ENCODE results near the gene KIF7.
A peak's percentile ranks its signal among the peaks of the same experiment; 100 is the strongest.

KIF7 gene

GRCh38 chr15:89648106-89649012 lies 6.9 kb downstream of the KIF7 start:
- peaks cover 19% of the 10 kb centered on the region for H3K27me3 Mint-ChIP-seq

GRCh38 chr15:89647191-89647851 lies 7.9 kb downstream of the KIF7 start:
- Mint-ChIP-seq H3K27ac (peak overlapping the region; percentile 37), H3K36me3 (ENCODE audit: low read depth) (no peaks in the 10 kb centered on the region), H3K4me1 (ENCODE audit: low read depth) (peaks cover 5% of the 10 kb centered on the region), H3K27me3 (peaks cover 11% of the 10 kb centered on the region), H3K4me3 (peak overlapping the region; percentile 41), H3K9me3 (no peaks in the 10 kb centered on the region)
- intact Hi-C loops (cut with micrococcal nuclease) = loop anchor here (5.0 kb wide), 1 partner anchor 240 kb away; no protein-coding TSS in a partner anchor

More at GRCh38 chr15:89648106-89649012, 6.9 kb downstream of the KIF7 start:
- Mint-ChIP-seq H3K4me3 (no peak overlapping the region), H3K9me3 (no peaks in the 10 kb centered on the region), H3K4me1 (ENCODE audit: low read depth) (peaks cover 5% of the 10 kb centered on the region), H3K27ac (no peak overlapping the region), H3K36me3 (ENCODE audit: low read depth) (no peaks in the 10 kb centered on the region)
- intact Hi-C loops (cut with micrococcal nuclease) = loop anchor here (5.0 kb wide), 1 partner anchor 239 kb away; no protein-coding TSS in a partner anchor

DNA sequence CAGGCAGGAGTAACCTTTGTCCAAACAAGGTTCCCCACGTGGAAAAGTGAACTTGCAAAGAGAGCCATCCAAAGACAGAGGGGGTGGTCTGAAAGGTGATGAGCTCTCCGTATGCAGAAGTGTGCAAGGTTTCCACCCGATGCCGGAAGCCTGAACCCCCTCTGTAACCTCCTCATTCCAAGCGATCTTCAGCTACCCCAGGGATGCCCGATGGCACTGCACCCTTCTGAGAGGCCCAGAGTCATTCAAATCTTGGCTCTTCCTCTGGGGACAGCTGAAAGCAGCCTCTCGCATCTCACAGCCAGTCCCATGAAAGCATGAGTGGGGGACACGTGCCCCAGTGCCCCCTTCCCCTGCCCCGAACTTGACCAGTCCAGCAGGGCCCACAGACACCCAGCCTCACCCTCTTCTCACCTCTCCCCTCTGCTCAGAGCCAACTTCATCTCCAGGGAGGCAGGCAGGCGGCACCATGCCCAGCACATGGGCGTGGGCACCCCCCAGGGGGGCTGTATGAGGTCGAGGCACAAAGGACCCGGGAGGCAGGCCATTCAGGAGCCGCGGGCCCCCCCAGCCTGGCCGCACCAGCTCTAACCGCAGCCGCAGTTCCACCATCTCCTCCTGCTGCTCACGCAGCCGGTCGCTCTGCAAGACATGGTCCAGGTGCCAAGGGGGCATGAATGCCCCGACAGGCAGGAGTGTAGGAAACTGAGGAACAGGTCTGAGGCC lies 8.7 kb downstream of the KIF7 start:
- intact Hi-C loops (cut with micrococcal nuclease) = loop anchor here (5.0 kb wide), 1 partner anchor 241 kb away; no protein-coding TSS in a partner anchor
- Mint-ChIP-seq H3K27me3 (peaks cover 9% of the 10 kb centered on the region), H3K27ac (no peak overlapping the region), H3K9me3 (no peaks in the 10 kb centered on the region), H3K4me1 (ENCODE audit: low read depth) (peaks cover 5% of the 10 kb centered on the region), H3K4me3 (no peak overlapping the region), H3K36me3 (ENCODE audit: low read depth) (no peaks in the 10 kb centered on the region)

- Mint-ChIP-seq H3K9me3 (no peaks in the 10 kb centered on the region), H3K27me3 (peaks cover 9% of the 10 kb centered on the region), H3K27ac (no peak overlapping the region), H3K4me1 (ENCODE audit: low read depth) (peaks cover 5% of the 10 kb centered on the region), H3K36me3 (ENCODE audit: low read depth) (no peaks in the 10 kb centered on the region), H3K4me3 (no peak overlapping the region)
- intact Hi-C loops (cut with micrococcal nuclease) = loop anchor here (5.0 kb wide), 1 partner anchor 242 kb away; no protein-coding TSS in a partner anchor
Measured at GRCh38 chr15:89645680-89646079, 9.6 kb downstream of the KIF7 start.

- H3K9me3 Mint-ChIP-seq = no peaks in the 10 kb centered on the region
- peaks cover 2% of the 10 kb centered on the region for H3K4me1 Mint-ChIP-seq (ENCODE audit: low read depth)
- H3K36me3 Mint-ChIP-seq (ENCODE audit: low read depth) = no peaks in the 10 kb centered on the region
- H3K27ac Mint-ChIP-seq = no peak overlapping the region
- H3K4me3 Mint-ChIP-seq = no peak overlapping the region
- peaks cover 3% of the 10 kb centered on the region for H3K27me3 Mint-ChIP-seq
- intact Hi-C loops (cut with micrococcal nuclease) = no loop called here
Measured at GRCh38 chr15:89642106-89642505, 13.2 kb downstream of the KIF7 start.

GRCh38 chr15:89641053-89641452 lies 14.2 kb downstream of the KIF7 start:
- H3K27ac Mint-ChIP-seq = no peak overlapping the region
- no peaks in the 10 kb centered on the region for H3K27me3 Mint-ChIP-seq
- no peaks in the 10 kb centered on the region for H3K4me1 Mint-ChIP-seq (ENCODE audit: low read depth)
- intact Hi-C loops (cut with micrococcal nuclease) = no loop called here
- no peak overlapping the region for H3K4me3 Mint-ChIP-seq
- H3K36me3 Mint-ChIP-seq (ENCODE audit: low read depth) = no peaks in the 10 kb centered on the region
- H3K9me3 Mint-ChIP-seq = peaks cover under 1% of the 10 kb centered on the region

GRCh38 chr15:89640245-89640644 lies 15.0 kb downstream of the KIF7 start:
- Mint-ChIP-seq H3K4me3 (no peak overlapping the region), H3K27ac (no peak overlapping the region), H3K4me1 (ENCODE audit: low read depth) (no peaks in the 10 kb centered on the region), H3K36me3 (ENCODE audit: low read depth) (no peaks in the 10 kb centered on the region), H3K9me3 (peaks cover 8% of the 10 kb centered on the region), H3K27me3 (no peaks in the 10 kb centered on the region)
- intact Hi-C loops (cut with micrococcal nuclease) = no loop called here

GRCh38 chr15:89633585-89633984 lies 21.7 kb downstream of the KIF7 start:
- intact Hi-C loops (cut with micrococcal nuclease) = no loop called here
- Mint-ChIP-seq H3K4me1 (ENCODE audit: low read depth) (peaks cover 4% of the 10 kb centered on the region), H3K36me3 (ENCODE audit: low read depth) (peaks cover 26% of the 10 kb centered on the region), H3K4me3 (no peak overlapping the region), H3K27ac (no peak overlapping the region), H3K27me3 (no peaks in the 10 kb centered on the region), H3K9me3 (peaks cover 43% of the 10 kb centered on the region)

DNA sequence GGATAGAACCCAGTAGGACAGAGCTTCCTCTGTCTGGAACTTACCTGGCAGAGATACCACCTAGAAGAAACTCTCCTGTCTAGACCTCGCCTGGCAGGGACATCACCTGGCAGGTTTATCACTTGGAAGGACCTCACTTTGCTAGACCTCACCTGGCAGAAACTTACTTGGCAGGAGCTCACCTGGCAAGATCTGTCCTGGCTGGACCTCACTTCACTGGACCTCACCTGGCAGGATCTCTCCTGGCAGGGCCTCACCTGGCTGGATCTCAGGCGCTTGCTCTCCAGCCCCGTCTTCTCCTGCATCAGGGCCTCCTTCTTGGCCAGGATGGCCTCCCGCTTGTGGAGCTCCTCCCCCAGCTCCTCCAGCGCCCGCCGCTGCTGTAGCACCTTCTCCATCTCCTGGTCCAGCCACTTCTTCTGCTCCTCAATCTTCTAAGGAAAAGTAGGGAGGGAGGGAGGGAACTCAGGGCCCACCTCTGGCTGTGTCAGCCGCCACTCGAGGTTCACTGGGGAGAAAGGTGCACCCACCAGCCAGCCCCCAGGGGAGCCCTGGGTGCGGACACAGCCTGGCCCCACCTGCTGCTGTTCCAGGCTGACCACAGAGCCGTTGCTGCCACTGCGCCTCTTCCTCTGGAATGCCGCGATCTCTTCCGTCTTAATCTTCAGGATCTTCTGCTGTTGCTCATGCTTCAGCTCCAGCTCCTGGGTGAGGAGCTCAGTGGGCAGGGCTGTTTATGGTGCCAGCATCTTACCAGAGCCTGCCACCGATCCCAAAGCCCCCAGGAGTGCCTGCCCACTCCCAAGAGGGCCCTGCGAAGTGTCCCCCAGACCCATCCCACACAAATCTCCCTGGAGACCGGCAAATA lies 22.5 kb downstream of the KIF7 start:
- Mint-ChIP-seq H3K36me3 (ENCODE audit: low read depth) (peaks cover 34% of the 10 kb centered on the region), H3K27ac (no peak overlapping the region), H3K9me3 (peaks cover 43% of the 10 kb centered on the region), H3K4me1 (ENCODE audit: low read depth) (peaks cover 6% of the 10 kb centered on the region), H3K4me3 (no peak overlapping the region), H3K27me3 (no peaks in the 10 kb centered on the region)
- intact Hi-C loops (cut with micrococcal nuclease) = no loop called here

DNA sequence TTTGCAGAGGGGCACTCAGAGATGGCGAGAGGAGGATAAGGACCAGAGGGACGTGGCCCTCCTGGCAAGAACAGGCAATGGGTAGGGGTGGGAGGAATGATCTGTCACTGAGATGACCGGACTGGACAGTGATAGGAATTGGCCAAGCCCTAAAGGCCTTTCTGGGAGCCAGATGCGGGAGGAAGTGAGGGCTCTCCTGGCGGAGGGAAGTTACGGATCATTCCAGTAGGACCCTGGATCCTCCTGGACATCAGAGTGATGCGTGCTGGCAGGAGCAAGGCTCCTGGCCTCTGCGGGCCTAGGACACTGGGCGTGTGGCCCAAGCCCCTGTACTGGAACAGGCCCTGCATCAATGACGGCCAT lies 23.4 kb downstream of the KIF7 start:
- Mint-ChIP-seq H3K27ac (no peak overlapping the region), H3K4me1 (ENCODE audit: low read depth) (peaks cover 6% of the 10 kb centered on the region), H3K9me3 (peaks cover 43% of the 10 kb centered on the region), H3K4me3 (no peak overlapping the region), H3K27me3 (no peaks in the 10 kb centered on the region), H3K36me3 (ENCODE audit: low read depth) (peaks cover 42% of the 10 kb centered on the region)
- intact Hi-C loops (cut with micrococcal nuclease) = no loop called here

- Mint-ChIP-seq H3K4me3 (no peak overlapping the region), H3K27ac (no peak overlapping the region), H3K27me3 (no peaks in the 10 kb centered on the region), H3K9me3 (peaks cover 43% of the 10 kb centered on the region), H3K36me3 (ENCODE audit: low read depth) (peaks cover 42% of the 10 kb centered on the region), H3K4me1 (ENCODE audit: low read depth) (peaks cover 6% of the 10 kb centered on the region)
- intact Hi-C loops (cut with micrococcal nuclease) = no loop called here
Measured at GRCh38 chr15:89630974-89631901, 24.0 kb downstream of the KIF7 start.

DNA sequence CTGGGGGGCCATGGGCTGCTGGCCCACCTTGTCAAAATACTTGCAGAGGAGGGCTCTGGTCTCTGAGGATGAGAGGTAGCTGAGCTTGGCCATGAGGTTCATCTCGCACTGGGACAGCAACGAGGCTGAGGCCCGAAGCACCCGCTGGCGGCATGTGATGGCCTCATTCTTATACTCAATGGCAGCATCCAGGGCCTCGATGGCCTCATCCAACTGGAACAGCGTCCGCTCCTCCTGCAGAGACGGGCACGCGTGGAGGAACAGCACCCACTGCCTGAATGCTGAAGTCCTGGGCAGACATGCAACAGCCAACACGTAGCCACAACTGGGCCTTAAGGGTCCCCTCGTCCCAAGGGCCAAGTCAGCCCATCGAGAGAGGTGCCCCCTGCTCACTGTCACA lies 25.0 kb downstream of the KIF7 start:
- no peaks in the 10 kb centered on the region for H3K27me3 Mint-ChIP-seq
- peaks cover 52% of the 10 kb centered on the region for H3K36me3 Mint-ChIP-seq (ENCODE audit: low read depth)
- H3K9me3 Mint-ChIP-seq = peaks cover 35% of the 10 kb centered on the region
- peaks cover 6% of the 10 kb centered on the region for H3K4me1 Mint-ChIP-seq (ENCODE audit: low read depth)
- intact Hi-C loops (cut with micrococcal nuclease) = no loop called here
- no peak overlapping the region for H3K4me3 Mint-ChIP-seq
- H3K27ac Mint-ChIP-seq = no peak overlapping the region

All from dendritic cell treated with granulocyte-macrophage colony-stimulating factor and Interleukin-4, amounts not matched to agents 40 ng/mL and 50 ng/mL, for 4 days (primary cell).